PC-9 (cell line): ENCODE results near the gene SLC22A23.

ENCODE experiments used
- EZH2 ChIP-seq: fragments of 200-600 bp; sonication (generic); IDR thresholded peaks from 2 replicates; pipeline ENCODE4 v1.8.0; 2017; ENCODE audit warnings: antibody characterized with exemption, low read depth
- TF ChIP-seq, protein P1 (sequence below): fragments of 200-600 bp; sonication (generic); conservative IDR thresholded peaks from 2 replicates; pipeline ENCODE4 v1.6.1; 2017; ENCODE audit warnings: mixed run types, antibody characterized with exemption, mild to moderate bottlenecking, moderate library complexity

DNA sequence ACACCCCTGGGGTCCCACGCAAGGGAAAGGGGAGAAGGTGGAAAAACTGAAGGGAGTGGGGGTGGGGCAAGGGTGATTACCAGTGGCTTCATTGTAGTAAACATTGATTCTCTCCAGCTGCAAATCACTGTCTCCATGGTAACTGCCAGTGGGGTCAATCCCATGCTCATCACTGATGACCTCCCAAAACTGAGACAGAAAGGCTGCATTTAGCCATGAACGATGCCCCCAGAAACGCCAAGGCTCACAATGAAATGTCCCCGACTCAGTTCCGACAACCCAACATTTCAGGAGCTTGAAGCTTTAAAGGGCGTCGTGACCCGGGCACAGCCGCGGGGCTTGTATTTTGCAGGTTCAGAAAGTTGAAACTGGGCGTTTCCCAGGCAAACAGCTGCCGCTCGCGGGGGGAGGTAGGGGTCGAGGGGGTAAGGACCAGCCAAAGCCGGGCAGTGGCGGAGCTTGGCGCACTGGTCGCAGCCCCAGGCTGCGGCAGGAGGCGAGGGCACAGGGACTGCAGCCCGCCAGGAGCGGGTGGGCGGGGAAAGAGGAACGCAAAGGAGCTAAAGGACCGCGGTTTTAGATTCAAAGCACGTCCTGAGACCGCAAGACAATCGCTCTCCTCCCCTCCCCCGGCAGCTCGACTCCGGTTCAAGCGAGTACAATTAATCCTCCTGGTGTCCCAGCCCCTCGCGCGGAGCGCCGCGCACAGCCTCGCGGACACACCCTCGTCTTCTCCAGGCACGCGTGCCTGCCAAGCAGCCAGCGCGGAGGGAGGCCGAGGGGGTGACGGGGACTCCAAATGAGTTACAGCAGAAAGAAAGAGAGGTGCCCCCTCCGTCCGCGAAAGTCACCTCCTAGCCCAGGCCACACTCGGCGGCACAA is 230.1 kb downstream of the SLC22A23 start:
- TF ChIP-seq EZH2: no peak
- TF ChIP-seq, protein P1, sequence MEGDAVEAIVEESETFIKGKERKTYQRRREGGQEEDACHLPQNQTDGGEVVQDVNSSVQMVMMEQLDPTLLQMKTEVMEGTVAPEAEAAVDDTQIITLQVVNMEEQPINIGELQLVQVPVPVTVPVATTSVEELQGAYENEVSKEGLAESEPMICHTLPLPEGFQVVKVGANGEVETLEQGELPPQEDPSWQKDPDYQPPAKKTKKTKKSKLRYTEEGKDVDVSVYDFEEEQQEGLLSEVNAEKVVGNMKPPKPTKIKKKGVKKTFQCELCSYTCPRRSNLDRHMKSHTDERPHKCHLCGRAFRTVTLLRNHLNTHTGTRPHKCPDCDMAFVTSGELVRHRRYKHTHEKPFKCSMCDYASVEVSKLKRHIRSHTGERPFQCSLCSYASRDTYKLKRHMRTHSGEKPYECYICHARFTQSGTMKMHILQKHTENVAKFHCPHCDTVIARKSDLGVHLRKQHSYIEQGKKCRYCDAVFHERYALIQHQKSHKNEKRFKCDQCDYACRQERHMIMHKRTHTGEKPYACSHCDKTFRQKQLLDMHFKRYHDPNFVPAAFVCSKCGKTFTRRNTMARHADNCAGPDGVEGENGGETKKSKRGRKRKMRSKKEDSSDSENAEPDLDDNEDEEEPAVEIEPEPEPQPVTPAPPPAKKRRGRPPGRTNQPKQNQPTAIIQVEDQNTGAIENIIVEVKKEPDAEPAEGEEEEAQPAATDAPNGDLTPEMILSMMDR: no peak
